ENCODE measurements around the gene TCERG1L.

TCERG1L gene

DNA sequence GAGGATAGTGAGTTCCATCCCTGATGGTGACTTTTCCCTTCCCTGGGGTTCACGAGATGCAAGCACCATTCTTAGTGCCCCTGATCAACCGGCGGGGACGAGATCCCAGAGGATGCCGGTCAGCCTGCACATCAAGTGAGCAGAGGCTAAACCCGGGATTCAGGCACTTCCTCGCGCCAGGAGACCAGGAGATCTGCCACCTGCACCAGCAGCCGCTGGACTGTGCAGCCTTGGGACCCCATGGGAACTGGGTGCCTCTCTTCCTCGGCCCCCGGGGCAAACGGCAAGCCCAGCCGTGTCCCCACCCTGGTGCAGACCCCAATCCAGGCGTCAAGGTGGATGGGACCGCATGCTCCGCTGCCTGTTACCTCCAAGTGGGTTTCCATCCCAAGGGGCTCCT is 88.5 kb downstream of the TCERG1L start:
- H3K4me3 ChIP-seq (ENCODE audit: low read depth in 1 of 2, low read length in 2 of 2) = no peak overlapping the region
- H3K9me3 ChIP-seq (ENCODE audit: control insufficient read depth in 1 of 2, low read length in 2 of 2) = no peaks in the 10 kb centered on the region
- no peak overlapping the region for H3K27ac ChIP-seq (ENCODE audit: low read depth, low read length)

DNA sequence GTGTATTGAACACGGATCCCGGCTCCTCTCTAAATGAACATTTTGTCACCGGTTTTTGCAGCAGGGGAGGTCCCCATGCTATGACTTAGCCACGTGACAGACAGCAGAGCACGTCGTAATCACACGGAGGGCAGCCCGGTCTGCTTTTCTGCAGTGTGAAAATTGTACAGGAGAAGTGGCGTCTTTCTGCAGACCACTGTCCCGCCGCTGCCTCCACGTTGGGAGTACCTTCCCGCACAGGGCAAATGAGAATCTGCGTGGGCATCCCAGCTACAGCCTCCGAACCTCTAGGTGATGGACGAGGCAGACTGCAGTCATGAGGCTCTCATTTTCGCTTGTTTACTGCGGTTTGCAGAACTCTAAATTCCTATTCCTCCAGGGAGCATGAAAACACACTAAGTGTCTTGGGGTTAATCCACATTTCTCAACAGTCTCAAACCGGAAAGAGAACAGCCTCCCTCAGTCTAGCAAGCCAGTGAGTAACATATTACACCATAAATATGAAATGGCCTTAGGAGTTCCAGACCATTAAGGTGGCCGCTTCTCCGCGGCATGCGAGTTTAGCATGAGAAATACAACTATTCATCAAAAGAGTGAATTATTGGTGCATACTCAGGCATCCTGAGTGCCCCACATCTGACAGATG is 89.8 kb downstream of the TCERG1L start:
- no peaks in the 10 kb centered on the region for H3K9me3 ChIP-seq (ENCODE audit: control insufficient read depth in 1 of 2, low read length in 2 of 2)
- H3K27me3 ChIP-seq (ENCODE audit: control insufficient read depth in 1 of 2, insufficient read depth in 2 of 2, low read length in 2 of 2) = no peaks in the 10 kb centered on the region
- no peak overlapping the region for H3K9ac ChIP-seq (ENCODE audit: low read depth in 1 of 2, low read length in 2 of 2)
- H3K4me1 ChIP-seq (ENCODE audit: control insufficient read depth in 1 of 2, insufficient read depth in 2 of 2, low read length in 2 of 2) = no peaks in the 10 kb centered on the region
- H3K36me3 ChIP-seq (ENCODE audit: control insufficient read depth in 1 of 2, insufficient read depth in 2 of 2, low read length in 2 of 2) = no peaks in the 10 kb centered on the region
- no peak overlapping the region for H3K4me3 ChIP-seq (ENCODE audit: low read depth in 1 of 2, low read length in 2 of 2)
- no peak overlapping the region for H3K27ac ChIP-seq (ENCODE audit: low read depth, low read length)

More for the DNA sequence above, 88.5 kb downstream of the TCERG1L start:
- no peaks in the 10 kb centered on the region for H3K36me3 ChIP-seq (ENCODE audit: control insufficient read depth in 1 of 2, insufficient read depth in 2 of 2, low read length in 2 of 2)
- H3K27me3 ChIP-seq (ENCODE audit: control insufficient read depth in 1 of 2, insufficient read depth in 2 of 2, low read length in 2 of 2) = no peaks in the 10 kb centered on the region
- H3K9ac ChIP-seq (ENCODE audit: low read depth in 1 of 2, low read length in 2 of 2) = no peak overlapping the region
- H3K4me1 ChIP-seq (ENCODE audit: control insufficient read depth in 1 of 2, insufficient read depth in 2 of 2, low read length in 2 of 2) = no peaks in the 10 kb centered on the region

DNA sequence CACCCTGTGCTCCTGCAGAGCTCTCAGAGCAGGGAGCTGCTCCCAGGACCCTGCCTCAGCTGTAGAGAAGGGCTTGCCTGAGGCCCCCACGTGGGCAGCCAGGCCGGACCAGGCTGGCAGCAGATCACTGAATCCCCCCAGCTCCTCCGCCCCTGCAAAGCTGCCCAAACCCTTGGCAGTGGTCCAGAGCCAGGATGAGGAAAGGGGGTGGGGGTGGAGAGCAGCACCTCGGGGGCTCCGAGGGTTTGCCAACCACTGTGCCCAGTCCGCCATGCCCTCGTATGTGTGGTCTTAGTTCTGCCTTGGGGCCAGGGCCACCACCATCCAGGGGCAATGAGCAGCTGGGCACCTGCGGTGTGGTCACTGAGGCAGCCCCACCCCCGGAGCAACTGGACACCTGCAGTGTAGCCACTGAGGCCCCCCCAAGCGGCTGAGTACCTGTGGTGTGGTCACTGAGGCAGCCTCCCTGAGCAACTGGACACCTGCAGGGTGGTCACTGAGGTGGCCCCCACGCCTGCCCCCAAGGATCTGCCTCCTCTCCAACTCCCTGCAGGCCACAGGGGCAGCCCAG is 90.8 kb downstream of the TCERG1L start:
- no peak overlapping the region for H3K4me3 ChIP-seq (ENCODE audit: low read depth in 1 of 2, low read length in 2 of 2)
- H3K27ac ChIP-seq (ENCODE audit: low read depth, low read length) = no peak overlapping the region
- no peak overlapping the region for H3K9ac ChIP-seq (ENCODE audit: low read depth in 1 of 2, low read length in 2 of 2)
- H3K9me3 ChIP-seq (ENCODE audit: control insufficient read depth in 1 of 2, low read length in 2 of 2) = no peaks in the 10 kb centered on the region
- H3K36me3 ChIP-seq (ENCODE audit: control insufficient read depth in 1 of 2, insufficient read depth in 2 of 2, low read length in 2 of 2) = no peaks in the 10 kb centered on the region
- H3K27me3 ChIP-seq (ENCODE audit: control insufficient read depth in 1 of 2, insufficient read depth in 2 of 2, low read length in 2 of 2) = no peaks in the 10 kb centered on the region
- no peaks in the 10 kb centered on the region for H3K4me1 ChIP-seq (ENCODE audit: control insufficient read depth in 1 of 2, insufficient read depth in 2 of 2, low read length in 2 of 2)

DNA sequence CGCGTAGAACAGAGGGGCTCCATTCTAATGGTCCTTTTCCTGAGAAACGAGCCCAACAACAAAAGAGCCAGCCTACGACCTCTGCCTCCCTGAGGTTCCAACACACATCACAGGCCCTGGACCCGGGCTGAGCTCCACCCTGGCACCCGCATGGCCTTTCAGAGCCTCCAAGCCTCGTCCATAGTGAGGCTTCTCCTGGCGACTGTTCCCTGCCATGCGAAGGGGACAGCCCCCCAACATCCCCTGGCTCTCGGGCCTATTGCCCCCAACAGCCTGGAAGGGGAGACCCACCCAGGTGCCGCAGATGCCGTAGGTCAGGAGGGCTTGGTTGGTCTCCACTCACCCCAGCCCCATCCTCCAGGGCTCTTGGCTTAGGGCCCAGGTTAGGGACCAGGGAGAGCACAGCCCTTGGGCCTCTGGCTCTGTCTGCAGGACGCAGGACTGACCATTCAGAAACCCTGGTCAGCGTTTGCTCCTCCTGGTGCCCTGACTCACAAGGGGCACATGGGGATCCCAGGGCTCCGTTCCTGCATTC is 91.5 kb downstream of the TCERG1L start:
- H3K9me3 ChIP-seq (ENCODE audit: control insufficient read depth in 1 of 2, low read length in 2 of 2) = no peaks in the 10 kb centered on the region
- H3K27ac ChIP-seq (ENCODE audit: low read depth, low read length) = no peak overlapping the region
- H3K4me3 ChIP-seq (ENCODE audit: low read depth in 1 of 2, low read length in 2 of 2) = no peak overlapping the region
- no peaks in the 10 kb centered on the region for H3K4me1 ChIP-seq (ENCODE audit: control insufficient read depth in 1 of 2, insufficient read depth in 2 of 2, low read length in 2 of 2)
- no peaks in the 10 kb centered on the region for H3K36me3 ChIP-seq (ENCODE audit: control insufficient read depth in 1 of 2, insufficient read depth in 2 of 2, low read length in 2 of 2)
- H3K27me3 ChIP-seq (ENCODE audit: control insufficient read depth in 1 of 2, insufficient read depth in 2 of 2, low read length in 2 of 2) = no peaks in the 10 kb centered on the region
- H3K9ac ChIP-seq (ENCODE audit: low read depth in 1 of 2, low read length in 2 of 2) = no peak overlapping the region

DNA sequence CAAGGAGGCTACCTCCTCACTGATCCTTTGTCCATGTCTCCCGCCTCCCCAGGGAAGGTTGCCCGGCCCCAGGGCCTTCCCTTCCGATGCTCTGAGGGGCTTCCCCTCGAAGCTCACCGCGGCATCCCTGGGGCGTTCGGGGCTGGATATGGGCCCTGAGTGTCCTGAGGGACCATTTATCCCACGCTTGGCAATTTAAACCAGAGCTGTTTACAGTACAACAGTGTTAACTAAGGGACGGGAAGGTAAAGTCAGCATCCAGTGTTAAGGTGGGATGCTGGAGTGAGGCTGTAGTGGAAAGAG is 92.0 kb downstream of the TCERG1L start:
- Histone ChIP-seq H3K36me3 (ENCODE audit: control insufficient read depth in 1 of 2, insufficient read depth in 2 of 2, low read length in 2 of 2) (no peaks in the 10 kb centered on the region), H3K9me3 (ENCODE audit: control insufficient read depth in 1 of 2, low read length in 2 of 2) (no peaks in the 10 kb centered on the region), H3K4me3 (ENCODE audit: low read depth in 1 of 2, low read length in 2 of 2) (no peak overlapping the region), H3K27ac (ENCODE audit: low read depth, low read length) (no peak overlapping the region), H3K4me1 (ENCODE audit: control insufficient read depth in 1 of 2, insufficient read depth in 2 of 2, low read length in 2 of 2) (no peaks in the 10 kb centered on the region), H3K27me3 (ENCODE audit: control insufficient read depth in 1 of 2, insufficient read depth in 2 of 2, low read length in 2 of 2) (no peaks in the 10 kb centered on the region), H3K9ac (ENCODE audit: low read depth in 1 of 2, low read length in 2 of 2) (no peak overlapping the region)

DNA sequence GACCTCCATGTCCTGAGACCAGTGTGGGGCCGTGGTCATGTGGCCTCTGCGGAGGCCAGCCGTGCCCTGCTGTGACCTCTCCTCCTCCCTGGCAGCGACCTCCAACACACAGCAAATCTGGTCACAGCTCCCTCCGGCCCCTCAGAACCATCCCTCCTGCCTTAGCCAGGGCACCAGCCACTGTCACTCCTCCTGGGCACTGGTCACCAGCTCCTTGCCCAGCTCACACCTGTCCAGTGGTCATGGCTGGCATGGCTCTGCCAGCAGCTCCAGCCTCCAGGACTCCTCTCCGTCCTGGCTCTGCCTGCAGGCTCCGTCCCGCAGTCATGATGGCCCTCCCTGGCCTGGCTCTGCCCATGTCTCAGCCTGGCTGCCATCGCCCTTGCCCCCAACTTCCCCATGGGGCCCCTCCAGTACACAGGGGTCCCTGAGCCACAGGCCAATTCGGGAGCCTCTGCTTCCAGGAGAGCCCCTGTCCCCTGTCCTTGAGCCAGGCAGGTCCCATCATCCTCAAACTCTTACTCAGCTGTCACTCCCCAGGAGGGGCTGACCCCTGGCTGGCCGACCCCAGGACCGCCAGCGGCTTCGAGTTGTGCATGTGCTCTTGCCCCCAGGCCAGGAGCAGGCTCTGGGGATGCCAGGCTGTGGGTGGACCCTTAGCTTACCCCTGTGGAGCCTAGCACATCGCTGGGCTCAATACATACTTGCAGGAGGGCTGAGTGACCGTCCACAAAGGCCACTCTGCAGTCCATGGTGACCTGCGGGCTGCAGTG is 92.5 kb downstream of the TCERG1L start:
- no peak overlapping the region for H3K27ac ChIP-seq (ENCODE audit: low read depth, low read length)
- H3K27me3 ChIP-seq (ENCODE audit: control insufficient read depth in 1 of 2, insufficient read depth in 2 of 2, low read length in 2 of 2) = no peaks in the 10 kb centered on the region
- H3K36me3 ChIP-seq (ENCODE audit: control insufficient read depth in 1 of 2, insufficient read depth in 2 of 2, low read length in 2 of 2) = no peaks in the 10 kb centered on the region
- no peaks in the 10 kb centered on the region for H3K9me3 ChIP-seq (ENCODE audit: control insufficient read depth in 1 of 2, low read length in 2 of 2)
- no peak overlapping the region for H3K4me3 ChIP-seq (ENCODE audit: low read depth in 1 of 2, low read length in 2 of 2)
- H3K9ac ChIP-seq (ENCODE audit: low read depth in 1 of 2, low read length in 2 of 2) = no peak overlapping the region
- no peaks in the 10 kb centered on the region for H3K4me1 ChIP-seq (ENCODE audit: control insufficient read depth in 1 of 2, insufficient read depth in 2 of 2, low read length in 2 of 2)

DNA sequence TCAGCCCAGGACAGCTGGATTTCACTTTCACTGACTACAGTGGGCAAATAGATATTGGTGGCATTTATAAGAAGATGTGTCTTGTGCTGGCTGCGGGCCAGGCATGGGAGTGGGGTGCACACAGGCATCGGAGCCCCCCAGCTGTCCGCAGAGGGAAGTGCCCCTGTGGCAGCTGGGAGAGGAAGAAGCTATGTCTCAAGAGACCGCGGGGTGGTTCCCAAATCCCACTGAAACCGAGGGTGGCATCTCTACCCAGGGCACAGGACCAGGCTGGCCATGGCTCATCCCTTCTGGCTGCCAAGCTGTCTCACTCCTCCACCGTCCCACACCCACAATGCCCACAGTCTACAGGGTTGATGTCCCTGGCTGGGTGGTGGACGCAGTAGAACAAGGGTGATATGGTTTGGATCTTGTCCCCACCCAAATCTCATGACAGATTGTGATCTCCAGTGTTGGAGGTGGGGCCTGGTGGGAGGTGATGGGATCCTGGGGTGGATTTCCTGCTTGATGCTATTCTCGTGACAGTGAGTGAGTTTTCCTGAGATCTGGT is 94.8 kb downstream of the TCERG1L start:
- Histone ChIP-seq H3K27ac (ENCODE audit: low read depth, low read length) (no peak overlapping the region), H3K4me1 (ENCODE audit: control insufficient read depth in 1 of 2, insufficient read depth in 2 of 2, low read length in 2 of 2) (no peaks in the 10 kb centered on the region), H3K4me3 (ENCODE audit: low read depth in 1 of 2, low read length in 2 of 2) (no peak overlapping the region), H3K27me3 (ENCODE audit: control insufficient read depth in 1 of 2, insufficient read depth in 2 of 2, low read length in 2 of 2) (no peaks in the 10 kb centered on the region), H3K9me3 (ENCODE audit: control insufficient read depth in 1 of 2, low read length in 2 of 2) (no peaks in the 10 kb centered on the region), H3K36me3 (ENCODE audit: control insufficient read depth in 1 of 2, insufficient read depth in 2 of 2, low read length in 2 of 2) (no peaks in the 10 kb centered on the region), H3K9ac (ENCODE audit: low read depth in 1 of 2, low read length in 2 of 2) (no peak overlapping the region)

DNA sequence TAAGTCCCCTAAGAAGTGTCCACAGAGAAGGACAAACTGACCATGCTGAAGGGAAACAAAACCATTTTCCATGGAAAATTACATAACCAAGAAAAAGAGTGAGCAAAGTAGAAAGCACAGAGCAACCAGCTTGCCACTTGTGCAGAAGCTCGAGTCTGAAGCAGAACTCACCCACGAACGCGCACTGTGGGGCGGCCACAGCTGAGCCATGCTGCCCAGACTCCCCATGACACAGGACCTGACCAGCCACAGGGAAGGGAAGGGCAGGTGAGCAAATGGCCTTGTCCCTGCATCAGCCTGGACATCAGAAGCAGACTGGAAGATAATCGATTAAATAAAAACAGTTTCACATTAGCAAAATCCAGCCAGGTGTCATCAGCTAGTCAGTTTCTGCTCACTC is 95.7 kb downstream of the TCERG1L start:
- H3K36me3 ChIP-seq (ENCODE audit: control insufficient read depth in 1 of 2, insufficient read depth in 2 of 2, low read length in 2 of 2) = no peaks in the 10 kb centered on the region
- no peaks in the 10 kb centered on the region for H3K27me3 ChIP-seq (ENCODE audit: control insufficient read depth in 1 of 2, insufficient read depth in 2 of 2, low read length in 2 of 2)
- H3K9me3 ChIP-seq (ENCODE audit: control insufficient read depth in 1 of 2, low read length in 2 of 2) = no peaks in the 10 kb centered on the region
- no peak overlapping the region for H3K4me3 ChIP-seq (ENCODE audit: low read depth in 1 of 2, low read length in 2 of 2)
- no peaks in the 10 kb centered on the region for H3K4me1 ChIP-seq (ENCODE audit: control insufficient read depth in 1 of 2, insufficient read depth in 2 of 2, low read length in 2 of 2)
- no peak overlapping the region for H3K27ac ChIP-seq (ENCODE audit: low read depth, low read length)
- H3K9ac ChIP-seq (ENCODE audit: low read depth in 1 of 2, low read length in 2 of 2) = no peak overlapping the region

DNA sequence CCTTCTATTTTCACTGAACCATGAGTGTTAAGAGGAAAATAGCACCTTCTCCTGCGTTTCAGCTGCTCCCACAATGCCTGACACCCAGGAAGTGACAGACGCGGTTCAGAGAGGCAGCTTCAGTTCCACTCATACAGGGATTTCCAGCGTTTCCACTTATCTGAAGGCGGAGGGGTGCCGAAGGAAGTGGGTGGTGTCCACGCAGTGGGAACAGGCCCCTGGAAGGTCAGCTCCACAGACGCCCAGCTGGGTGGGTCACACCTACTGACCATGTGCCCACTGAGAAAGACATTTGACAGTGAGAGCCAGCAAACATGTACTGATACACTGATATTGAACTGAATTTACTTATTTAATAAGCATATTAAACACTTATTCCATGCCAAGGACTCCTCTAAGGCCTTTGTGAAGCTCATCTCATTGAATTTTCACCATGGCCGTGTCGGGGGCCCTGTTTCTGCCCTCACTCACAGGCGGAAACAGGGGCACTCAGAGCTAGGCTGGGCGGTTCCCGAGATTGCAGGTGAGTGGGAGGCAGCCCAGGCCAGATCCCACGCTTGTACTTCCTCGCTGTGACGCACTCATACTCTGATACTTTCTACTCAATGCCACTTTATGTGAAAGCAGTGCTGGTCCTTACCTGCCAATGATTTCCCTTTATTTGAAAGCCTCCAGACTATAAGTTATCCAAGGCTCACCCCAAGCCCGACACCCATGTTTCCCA is 96.8 kb downstream of the TCERG1L start:
- Histone ChIP-seq H3K27ac (ENCODE audit: low read depth, low read length) (no peak overlapping the region), H3K9me3 (ENCODE audit: control insufficient read depth in 1 of 2, low read length in 2 of 2) (no peaks in the 10 kb centered on the region), H3K27me3 (ENCODE audit: control insufficient read depth in 1 of 2, insufficient read depth in 2 of 2, low read length in 2 of 2) (no peaks in the 10 kb centered on the region), H3K9ac (ENCODE audit: low read depth in 1 of 2, low read length in 2 of 2) (no peak overlapping the region), H3K4me3 (ENCODE audit: low read depth in 1 of 2, low read length in 2 of 2) (no peak overlapping the region), H3K4me1 (ENCODE audit: control insufficient read depth in 1 of 2, insufficient read depth in 2 of 2, low read length in 2 of 2) (no peaks in the 10 kb centered on the region), H3K36me3 (ENCODE audit: control insufficient read depth in 1 of 2, insufficient read depth in 2 of 2, low read length in 2 of 2) (no peaks in the 10 kb centered on the region)

Data from duodenal mucosa (tissue), 2 donors.